GM19023 (cell line): Measurements from ENCODE around the gene PDHX.
"Not testable (repeated sequence)": the region's sequence is repeated elsewhere in the genome, so short reads cannot be mapped to it uniquely, and the experiment has no call there.

Experiments
- ATAC-seq: cut with Tn5 transposase; IDR thresholded peaks from one replicate; pipeline ENCODE4 v1.9.1; 2021; ENCODE audit warnings: mild to moderate bottlenecking, moderate library complexity; ENCODE audit not compliant: unreplicated experiment

Gene PDHX

DNA sequence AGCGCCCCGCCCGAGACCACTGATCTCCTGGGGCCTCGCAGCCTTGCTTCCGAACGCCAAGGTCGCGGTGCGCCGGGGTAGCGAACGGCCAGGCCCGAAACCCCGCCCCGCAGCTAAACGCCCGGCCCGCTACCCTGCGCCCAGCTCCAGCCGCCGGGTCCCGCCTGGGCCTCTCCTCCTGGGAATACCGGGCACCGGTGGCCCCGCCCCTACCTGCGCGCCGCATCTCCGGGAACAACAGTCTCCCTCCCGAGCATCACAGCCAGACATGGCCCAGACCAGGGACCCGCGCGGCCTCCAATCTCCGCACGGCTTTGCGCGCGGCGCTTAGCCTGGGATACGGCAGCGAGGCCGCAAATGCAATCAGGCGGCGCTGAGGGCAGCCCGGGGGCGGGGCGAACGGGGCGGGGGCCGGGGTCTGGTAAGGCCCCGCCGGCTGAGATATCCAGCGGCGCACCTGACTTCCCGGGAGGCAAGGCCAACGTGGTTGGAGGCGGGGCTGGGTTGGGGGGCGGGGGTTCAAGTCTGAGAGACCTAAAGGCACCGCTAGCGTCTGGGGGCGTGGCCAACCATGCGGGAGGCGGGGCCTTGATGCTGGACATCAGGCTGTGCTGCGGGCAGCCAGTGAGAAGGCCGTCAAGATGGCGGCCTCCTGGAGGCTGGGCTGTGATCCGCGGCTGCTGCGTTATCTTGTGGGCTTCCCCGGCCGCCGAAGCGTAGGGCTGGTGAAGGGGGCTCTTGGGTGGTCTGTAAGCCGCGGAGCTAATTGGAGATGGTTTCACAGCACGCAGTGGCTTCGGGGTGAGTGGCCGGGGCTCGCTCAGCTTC, at the start of gene PDHX, which contains the start of gene APIP:
TSS of gene PDHX (plus strand) at position 604 of the 828 bp plus-strand sequence. CDS start at position 642, 38 bp downstream.
TSS of gene APIP (minus strand) at position 365 of the 828 bp plus-strand sequence. CDS start at position 270, 95 bp downstream.
- peak; percentile 94 for ATAC-seq

DNA sequence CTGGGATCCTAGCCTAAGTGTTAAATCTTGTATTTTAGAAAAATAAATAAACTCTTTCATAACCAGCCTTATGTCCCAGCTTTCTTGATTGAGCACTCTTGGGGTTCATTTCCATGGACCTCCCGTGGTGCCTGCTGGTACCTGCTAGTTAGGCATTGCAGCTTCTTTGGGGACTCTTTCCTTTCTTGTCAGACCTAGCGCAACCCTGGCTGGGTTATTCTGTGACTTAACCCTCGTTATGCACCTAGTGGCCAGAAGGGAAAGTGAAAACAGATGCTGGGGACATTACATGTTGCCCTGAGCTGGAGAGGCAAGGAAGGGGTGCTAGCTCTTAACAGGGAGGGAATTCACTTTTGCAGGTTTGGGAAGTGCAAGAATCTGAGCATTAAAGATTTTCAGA, 47.0 kb upstream of the PDHX start:
- ATAC-seq: no peak

DNA sequence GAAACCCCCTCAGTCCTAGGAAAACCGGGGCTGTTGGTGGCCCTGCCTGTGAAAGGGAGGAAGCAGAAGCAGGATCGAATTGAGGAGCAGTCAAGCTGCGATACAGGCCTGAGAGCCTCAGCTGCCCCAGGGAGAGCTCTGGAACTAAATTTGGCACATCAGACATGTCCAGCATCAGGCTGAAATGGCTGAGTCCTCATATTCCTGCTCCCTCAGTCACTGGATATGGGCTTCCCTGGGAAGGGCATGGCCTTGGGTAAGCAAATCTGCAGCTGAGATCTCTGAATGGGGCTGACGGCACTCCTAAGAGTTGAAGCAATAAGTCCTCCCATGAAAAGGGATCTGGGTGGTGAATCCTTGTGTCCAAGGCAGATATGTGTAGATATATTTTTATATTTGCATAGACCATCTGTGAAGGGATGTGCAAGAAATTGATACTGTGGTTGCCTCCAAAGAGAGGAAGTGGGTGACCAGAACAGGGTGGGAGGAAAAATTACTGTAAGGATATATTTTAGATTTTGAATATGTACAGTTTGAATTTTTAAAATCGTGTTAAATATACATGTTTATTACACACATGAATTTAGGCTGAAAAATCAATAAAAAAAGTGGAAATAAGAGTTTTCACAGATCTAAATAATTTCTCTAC, 45.7 kb upstream of the PDHX start:
- no peak for ATAC-seq

DNA sequence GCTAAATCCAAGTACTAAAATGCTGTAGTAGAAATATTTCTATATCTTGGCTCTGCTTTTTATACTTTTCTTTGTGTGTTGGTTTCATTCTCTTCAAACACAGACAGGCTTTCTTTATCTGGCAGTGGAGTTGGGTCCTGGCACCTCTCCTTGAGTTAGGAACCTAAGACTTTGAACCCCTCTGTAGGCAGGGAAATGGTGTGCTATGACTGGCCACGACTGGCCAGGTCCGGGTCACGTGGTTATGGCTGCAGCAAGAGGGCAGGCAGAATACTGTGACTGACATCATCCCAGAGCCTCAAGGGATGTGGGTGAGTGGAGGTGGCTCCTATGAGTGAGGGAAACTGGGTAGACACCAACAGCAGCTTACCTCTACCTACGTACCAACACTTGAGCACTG, 42.2 kb upstream of the PDHX start:
- ATAC-seq: no peak

DNA sequence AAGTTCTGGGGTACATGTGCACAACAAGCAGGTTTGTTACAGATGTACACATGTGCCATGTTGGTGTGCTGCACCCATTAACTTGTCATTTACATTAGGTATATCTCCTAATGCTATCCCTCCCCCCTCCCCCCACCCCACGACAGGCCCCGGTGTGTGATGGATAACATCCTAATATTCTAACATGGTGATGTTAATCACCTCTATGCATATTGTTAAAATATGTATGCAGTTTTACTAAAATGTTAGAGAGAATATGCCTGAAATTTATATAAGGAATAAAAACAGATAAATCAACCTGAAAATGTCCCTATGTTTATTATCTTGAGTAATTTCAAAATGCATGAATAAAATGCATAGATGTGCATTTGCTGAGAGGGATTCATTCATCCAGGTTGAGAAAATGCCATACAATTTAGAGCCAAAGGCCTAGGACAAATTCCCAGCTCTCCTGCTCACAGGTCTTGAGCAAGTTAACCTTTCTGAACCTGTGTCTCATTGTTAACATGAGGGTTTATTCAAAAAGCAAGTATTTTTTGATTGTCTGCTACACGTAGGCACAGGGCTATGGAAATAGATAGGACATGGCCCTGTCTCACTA, 38.9 kb upstream of the PDHX start:
- ATAC-seq: no peak

DNA sequence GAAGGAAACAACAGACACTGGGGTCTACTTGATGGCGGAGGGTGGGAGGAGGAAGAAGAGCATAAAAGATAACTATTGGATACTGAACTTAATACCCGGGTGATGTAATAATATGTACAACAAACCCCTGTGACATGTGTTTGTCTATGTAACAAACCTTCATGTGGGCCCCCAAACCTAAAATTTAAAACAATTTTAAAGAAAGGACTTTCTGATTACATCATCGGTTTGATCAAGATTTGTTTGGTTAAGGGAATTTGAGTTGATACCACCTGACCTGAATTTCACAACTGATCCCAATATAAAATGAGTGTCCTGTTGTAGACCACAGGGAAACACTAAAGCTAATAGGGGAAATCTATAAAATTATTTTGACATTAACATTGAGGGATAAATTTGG, 34.5 kb upstream of the PDHX start:
- no peak for ATAC-seq

DNA sequence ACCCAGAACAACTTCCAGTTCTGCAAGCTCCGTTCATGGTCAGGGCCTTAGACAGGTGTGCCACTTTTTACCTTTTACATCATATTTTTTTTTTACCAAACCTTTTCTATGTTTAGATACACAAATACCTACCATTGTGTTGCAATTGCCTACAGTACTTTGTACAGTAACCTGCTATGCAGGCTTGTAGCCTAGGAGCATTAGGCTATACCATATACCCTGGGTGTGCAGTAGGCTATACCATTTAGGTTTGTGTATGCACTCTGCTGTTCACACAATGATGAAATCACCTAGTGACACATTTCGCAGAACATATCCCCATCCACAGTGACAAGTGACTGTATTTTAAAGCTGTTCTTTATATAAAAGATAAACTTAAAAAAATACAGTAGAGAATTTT, 29.8 kb upstream of the PDHX start:
- no peak for ATAC-seq

DNA sequence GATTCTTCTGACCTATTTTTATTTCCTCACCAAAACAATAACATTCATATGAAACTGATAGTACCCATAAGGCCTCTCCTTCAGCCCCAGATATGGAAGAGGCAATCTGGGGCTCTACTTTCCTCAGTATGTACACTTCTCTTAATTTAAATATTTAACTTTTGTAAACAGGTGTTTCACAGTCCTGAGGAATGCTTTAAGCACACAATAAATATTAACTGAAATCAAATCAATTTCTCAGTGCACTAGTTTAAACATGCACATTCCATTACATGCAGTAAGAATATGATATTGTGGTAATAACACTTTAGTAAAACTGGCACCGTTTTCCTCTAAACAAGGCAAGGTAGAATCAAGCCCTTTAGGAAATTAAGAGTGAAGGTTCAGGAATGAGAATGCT, 29.2 kb upstream of the PDHX start:
- no peak for ATAC-seq

DNA sequence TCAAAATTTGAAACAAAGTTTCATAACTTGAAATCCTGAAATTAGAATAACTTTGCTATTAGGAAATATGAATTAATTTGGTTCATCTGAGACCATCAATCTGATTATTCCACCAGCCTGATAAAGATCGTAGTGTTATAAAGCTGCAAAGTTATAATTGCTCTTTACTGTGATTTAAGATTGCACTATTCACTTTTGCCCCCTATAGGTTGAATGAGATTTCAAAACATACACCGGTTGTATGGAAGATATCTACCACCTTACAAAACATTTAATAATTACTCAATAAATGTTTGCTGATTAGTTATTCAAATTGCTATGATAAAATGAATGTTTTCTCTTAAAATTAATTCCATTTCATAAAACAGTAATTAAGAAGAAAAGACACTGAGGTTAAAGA, 26.3 kb upstream of the PDHX start:
- no peak for ATAC-seq

DNA sequence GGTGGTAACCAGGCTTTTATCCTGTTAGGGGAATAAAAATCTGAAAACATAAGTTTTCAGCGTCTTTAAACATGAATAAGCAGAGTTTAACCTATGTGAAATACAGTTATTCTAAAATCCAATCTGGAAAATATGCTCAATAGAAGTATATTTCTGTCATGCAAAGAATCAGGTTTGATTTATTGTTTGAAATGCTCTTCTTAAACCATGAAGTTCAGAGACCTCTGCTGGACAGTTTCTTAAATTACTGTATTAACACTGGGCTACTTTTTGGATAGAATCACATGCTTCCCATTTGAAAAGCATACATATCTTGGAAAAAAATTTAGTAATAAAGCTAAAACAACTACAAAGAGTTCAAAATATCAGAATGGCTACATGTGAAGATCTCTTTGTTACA, 25.6 kb upstream of the PDHX start:
- ATAC-seq: no peak

DNA sequence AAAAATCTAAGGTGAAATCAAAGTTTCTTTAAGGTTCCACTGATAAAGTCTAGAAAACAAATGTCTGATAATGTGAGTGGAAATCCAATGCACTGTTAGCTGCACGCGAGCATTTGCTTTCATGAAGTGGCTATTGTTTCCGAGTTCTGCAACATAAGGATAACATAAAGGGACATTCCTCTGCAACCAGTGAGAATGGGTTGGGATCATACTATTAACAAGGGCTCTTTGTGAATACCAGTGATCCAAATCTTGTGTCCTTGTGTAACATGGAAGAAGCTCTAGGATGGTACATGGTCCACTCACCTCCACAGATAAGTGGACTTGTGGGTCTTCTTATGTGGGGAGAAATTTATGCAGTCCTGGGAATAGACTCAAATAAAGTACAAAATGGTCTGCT, 24.8 kb upstream of the PDHX start:
- ATAC-seq: no peak

DNA sequence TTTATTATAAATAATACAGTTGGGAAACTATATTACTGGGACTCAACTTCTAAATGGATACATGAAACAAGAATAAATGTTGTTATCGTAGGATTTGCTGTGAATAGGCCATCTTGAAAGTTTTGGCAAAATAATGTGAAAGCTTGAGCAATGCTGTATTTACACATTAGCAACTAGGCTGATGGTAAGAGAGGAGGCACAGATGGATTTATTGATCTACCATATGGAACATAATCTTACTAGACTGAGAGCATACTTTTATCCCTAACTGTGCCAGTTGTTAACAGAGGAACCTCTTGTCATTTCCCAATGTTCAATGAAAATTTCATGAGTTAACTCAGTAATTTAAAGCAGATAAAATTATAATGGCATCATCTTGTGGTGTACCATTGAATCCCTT, 23.0 kb upstream of the PDHX start:
- no peak for ATAC-seq

DNA sequence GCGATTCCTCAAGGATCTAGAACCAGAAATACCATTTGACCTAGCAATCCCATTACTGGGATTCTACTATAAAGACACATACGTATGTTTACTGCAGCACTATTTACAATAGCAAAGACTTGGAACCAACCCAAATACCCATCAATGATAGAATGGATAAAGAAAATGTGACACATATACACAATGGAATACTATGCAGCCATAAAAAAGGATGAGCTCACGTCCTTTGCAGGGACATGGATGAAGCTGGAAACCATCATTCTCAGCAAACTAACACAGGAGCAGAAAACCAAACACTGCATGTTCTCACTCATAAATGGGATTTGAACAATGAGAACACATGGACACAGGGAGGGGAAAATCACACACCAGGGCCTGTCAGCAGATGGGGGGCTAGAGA, 20.2 kb upstream of the PDHX start:
- ATAC-seq: not testable (repeated sequence)

DNA sequence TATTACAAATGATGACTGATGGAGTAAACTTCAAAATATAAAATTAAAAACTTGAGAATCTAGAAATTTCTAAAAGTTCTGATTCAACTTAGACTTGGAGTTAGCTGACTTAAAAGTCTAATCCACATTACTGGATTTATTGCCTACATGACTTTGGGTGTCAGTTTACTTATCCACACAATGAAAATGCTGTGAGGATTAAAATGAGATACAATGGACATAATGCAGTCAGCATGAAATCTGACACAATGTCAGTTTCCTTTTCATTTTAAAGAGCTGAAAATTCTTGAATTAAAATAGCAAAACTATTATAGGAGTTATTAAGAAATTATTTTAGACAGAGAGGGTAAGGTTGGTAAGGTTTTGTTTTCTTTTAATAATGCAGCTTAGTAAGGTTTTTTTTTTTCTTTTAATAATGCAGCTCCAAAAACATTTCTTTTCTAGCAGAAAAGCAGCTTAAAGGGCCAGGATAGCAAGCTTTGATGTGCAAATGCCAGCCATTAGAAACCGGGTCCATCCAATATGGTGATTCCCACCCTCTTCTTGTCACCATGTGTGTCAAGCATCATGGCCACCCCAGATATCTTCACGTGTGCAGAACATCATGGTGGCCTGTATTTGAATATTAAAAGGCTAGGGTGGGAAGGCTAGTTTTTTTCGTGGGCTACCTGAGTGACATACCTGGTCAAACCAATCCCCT, 19.1 kb upstream of the PDHX start:
- ATAC-seq: no peak

DNA sequence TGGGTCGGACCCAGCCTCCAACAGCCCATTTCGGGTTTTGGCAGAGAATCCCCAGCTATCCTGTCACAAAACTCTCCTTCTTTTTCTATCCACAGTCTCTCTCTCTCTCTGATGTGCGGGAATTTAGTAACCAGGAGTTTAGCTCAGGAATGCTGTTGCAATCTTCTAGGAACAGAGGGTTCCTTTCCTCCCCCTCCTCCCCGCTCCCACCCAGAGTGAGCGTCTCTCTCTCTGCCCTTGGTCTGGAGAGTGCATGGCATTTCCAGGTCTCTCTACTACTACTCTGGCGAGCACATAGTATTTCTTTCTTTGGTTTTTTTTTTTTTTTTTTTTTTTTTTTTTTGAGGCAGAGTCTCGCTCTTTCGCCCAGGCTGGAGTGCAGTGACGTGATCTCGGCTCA, 17.9 kb upstream of the PDHX start:
- no peak for ATAC-seq

DNA sequence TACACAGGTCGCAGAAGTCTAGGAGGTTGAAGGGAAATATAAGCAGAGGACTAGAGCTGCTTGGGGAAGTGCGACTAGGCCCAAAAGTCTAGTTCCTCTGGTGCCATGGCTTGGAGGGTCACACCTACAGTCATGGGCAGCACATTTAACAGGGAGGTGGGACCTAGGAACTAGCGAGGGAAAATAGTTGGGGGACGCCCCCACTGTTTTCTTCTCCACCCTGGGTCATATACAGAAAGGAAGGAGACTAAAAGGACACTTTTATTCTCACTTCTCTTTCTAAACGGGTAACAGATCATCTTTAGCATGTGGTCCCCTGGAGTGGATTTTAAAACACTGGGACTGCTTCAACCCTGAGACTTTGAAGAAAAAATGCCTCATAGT, 16.8 kb upstream of the PDHX start:
- no peak for ATAC-seq

DNA sequence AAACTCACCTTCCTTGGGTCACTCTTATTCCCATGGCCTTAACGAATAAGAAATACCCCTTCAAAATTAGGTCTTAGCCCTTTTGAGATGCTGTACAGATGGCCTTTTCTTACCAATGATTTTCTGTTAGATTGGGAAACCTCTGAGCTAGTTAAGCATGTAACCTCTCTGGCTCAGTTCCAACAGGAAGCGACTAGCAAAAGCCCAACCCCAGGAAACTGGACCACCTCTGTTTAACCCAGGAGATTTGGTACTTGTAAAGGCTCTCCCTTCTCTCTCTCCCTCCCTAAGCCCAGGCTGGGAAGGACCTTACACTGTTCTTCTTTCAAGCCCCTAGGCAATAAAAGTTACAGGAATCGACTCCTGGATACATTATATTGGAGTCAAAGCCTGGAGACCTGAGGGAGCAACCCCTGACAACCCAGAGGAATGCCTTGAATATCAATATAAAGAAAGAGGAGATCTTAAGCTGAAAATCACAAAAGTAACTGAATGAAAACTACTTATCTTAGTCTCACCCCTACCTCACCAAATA, 11.9 kb upstream of the PDHX start:
- no peak for ATAC-seq

DNA sequence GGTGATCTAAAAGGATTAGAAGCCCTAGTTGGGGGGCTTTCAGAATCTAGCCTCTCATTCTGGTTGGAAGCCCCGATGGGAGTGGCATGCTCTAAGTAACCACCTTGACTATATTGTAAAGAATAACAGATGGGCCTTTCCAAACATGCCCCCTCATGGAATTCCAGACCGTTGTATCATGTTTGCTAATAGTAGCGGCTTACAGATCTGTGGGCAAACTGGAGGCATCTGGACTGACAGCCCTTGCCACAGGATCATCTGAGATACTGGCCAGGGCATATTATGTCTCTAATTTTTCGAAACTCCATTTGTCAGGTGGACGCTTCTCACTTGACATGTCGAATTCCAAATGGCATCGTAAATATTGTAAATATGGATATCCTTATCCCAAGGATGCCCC, 10.8 kb upstream of the PDHX start:
- no peak for ATAC-seq

DNA sequence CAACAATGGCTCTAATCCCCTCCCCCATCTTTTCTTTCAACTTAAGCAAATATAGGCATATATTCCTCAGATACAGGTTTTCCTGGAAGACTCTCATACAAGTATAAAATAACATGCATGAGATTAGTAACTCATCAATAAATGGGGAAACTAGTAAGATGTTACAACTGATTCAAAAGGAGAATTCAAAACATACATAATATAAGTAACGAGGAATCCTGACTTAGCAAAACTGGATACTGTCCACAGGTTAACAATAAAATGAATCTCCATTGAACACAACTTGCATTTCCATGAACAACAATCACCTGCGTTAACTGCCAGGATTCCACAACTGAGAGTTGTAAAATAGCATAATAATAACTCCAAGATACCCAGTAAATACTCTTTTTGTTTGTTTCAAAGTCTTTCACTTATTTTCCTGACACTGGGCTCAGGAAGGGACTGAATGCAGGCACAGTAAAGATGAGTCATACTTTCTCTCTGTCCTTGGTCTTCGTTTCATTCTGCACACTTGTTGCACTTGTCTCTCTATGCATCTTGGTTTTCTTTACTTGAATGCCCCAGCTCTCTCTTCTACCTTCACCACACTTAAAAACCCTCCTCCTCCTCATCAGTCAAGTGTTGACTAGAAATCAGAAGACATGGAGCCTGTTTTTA, 8.4 kb upstream of the PDHX start:
- ATAC-seq: no peak

DNA sequence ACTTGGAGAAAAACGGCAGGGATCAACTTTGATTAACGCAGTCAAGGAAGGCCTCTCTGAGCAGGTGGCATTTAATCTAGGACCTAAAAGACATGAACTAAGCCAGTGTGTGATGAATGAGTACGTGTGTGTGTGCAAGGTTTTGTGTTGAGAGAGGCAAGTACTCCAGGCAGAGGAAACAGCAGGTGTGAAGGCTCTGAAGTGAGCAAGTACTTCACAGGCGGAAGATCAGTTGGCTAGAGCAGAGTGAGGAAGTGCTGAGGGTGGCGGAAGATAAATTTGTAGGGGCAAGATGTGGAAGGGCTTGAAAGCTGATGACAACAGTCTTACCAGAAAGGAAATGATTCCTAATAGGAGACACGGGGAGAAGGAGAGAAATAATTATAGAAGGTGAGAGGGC, 7.0 kb upstream of the PDHX start:
- ATAC-seq: no peak

DNA sequence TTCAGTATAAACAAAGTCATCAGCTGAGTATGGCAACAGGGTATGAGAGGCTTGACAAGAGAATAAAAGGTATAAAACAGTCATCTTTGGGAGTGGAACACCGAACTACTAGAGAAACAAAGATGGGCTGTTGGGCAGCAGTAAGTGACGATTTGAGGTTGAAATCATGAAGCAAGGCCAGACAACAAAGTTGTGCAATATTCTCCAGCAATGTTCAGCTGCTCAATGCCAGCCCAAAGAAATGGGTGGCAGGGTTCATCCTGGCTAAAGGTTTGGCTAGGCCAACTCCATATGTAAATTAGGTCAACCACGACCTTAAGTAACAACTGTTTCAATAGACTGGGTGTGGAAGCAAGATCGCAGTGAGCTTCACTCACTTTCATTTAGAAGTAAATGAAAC, 6.5 kb upstream of the PDHX start:
- no peak for ATAC-seq
